GM21825 (cell line): ENCODE measurements around the gene ENPP3.

Experiments used
- ATAC-seq: cut with Tn5 transposase; IDR thresholded peaks from one replicate; pipeline ENCODE4 v1.9.1; 2021; ENCODE audit warnings: mild to moderate bottlenecking, moderate library complexity; ENCODE audit not compliant: unreplicated experiment

ENPP3 gene

GRCh38 chr6:131762984-131763383 is 125.9 kb downstream of the ENPP3 start:
- ATAC-seq, result no peak

- ATAC-seq, result no peak
Observed at GRCh38 chr6:131763749-131764148, 126.6 kb downstream of the ENPP3 start.

- ATAC-seq, result no peak
Observed at GRCh38 chr6:131764350-131764749, 127.2 kb downstream of the ENPP3 start.

- ATAC-seq, result no peak
Observed at GRCh38 chr6:131765081-131765803, 128.1 kb downstream of the ENPP3 start.

- no peak for ATAC-seq
Observed at GRCh38 chr6:131765804-131766135, 128.7 kb downstream of the ENPP3 start.

- ATAC-seq, result no peak
Observed at GRCh38 chr6:131766631-131767030, 129.5 kb downstream of the ENPP3 start.

GRCh38 chr6:131768964-131769363 is 131.9 kb downstream of the ENPP3 start:
- ATAC-seq, result no peak

- no peak for ATAC-seq
Observed at GRCh38 chr6:131769385-131770141, 132.5 kb downstream of the ENPP3 start.

- ATAC-seq, result no peak
Observed at GRCh38 chr6:131770776-131771175, 133.7 kb downstream of the ENPP3 start.

GRCh38 chr6:131773284-131773950 is 136.3 kb downstream of the ENPP3 start:
- ATAC-seq, result no peak

- no peak for ATAC-seq
Observed at GRCh38 chr6:131775886-131776285, 138.8 kb downstream of the ENPP3 start.

- no peak for ATAC-seq
Observed at GRCh38 chr6:131776985-131777384, 139.9 kb downstream of the ENPP3 start.

GRCh38 chr6:131778169-131778568 is 141.1 kb downstream of the ENPP3 start:
- ATAC-seq, result no peak

- ATAC-seq, result no peak
Observed at GRCh38 chr6:131779304-131779703, 142.2 kb downstream of the ENPP3 start.

- no peak for ATAC-seq
Observed at GRCh38 chr6:131780600-131780999, 143.5 kb downstream of the ENPP3 start.

GRCh38 chr6:131781687-131782086 is 144.6 kb downstream of the ENPP3 start:
- ATAC-seq, result no peak

- no peak for ATAC-seq
Observed at GRCh38 chr6:131782764-131783163, 145.7 kb downstream of the ENPP3 start.

GRCh38 chr6:131784561-131784960 is 147.5 kb downstream of the ENPP3 start:
- no peak for ATAC-seq

- no peak for ATAC-seq
Observed at GRCh38 chr6:131787079-131787478, 150.0 kb downstream of the ENPP3 start.

GRCh38 chr6:131787766-131788712 is 150.9 kb downstream of the ENPP3 start:
- no peak for ATAC-seq

- no peak for ATAC-seq
Observed at GRCh38 chr6:131789219-131789618, 152.1 kb downstream of the ENPP3 start.
